DMS153 (cell line): ENCODE data around the gene SLC7A4.
A peak's percentile ranks its signal among the peaks of the same experiment; 100 is the strongest.
"Not testable (repeated sequence)": the region's sequence is repeated elsewhere in the genome, so short reads cannot be mapped to it uniquely, and the experiment has no call there.

Experiments used
- DNase-seq: peaks from one replicate; lab custom pipeline; 2025; lab: John Stamatoyannopoulos, UW

Gene SLC7A4

GRCh38 chr22:21064917-21065864 is 32.8 kb upstream of the SLC7A4 start:
- DNase-seq, result no peak

- not testable (repeated sequence) for DNase-seq
Measured at GRCh38 chr22:21064425-21064824, 32.1 kb upstream of the SLC7A4 start.

GRCh38 chr22:21061660-21062321 is 29.4 kb upstream of the SLC7A4 start:
- DNase-seq, result not testable (repeated sequence)

GRCh38 chr22:21060363-21060762 is 28.0 kb upstream of the SLC7A4 start:
- not testable (repeated sequence) for DNase-seq

- DNase-seq, result no peak
Measured at GRCh38 chr22:21055880-21056319, 23.5 kb upstream of the SLC7A4 start.

- no peak for DNase-seq
Measured at GRCh38 chr22:21055564-21055834, 23.1 kb upstream of the SLC7A4 start.

- no peak for DNase-seq
Measured at GRCh38 chr22:21054714-21055563, 22.6 kb upstream of the SLC7A4 start.

- no peak for DNase-seq
Measured at GRCh38 chr22:21054046-21054713, 21.8 kb upstream of the SLC7A4 start.

- DNase-seq, result no peak
Measured at GRCh38 chr22:21052715-21053459, 20.5 kb upstream of the SLC7A4 start.

GRCh38 chr22:21051831-21052400 is 19.6 kb upstream of the SLC7A4 start:
- no peak for DNase-seq

GRCh38 chr22:21051145-21051830 is 18.9 kb upstream of the SLC7A4 start:
- no peak for DNase-seq

GRCh38 chr22:21048965-21049364 is 16.6 kb upstream of the SLC7A4 start:
- DNase-seq, result not testable (repeated sequence)

- not testable (repeated sequence) for DNase-seq
Measured at GRCh38 chr22:21048448-21048847, 16.1 kb upstream of the SLC7A4 start.

GRCh38 chr22:21047730-21048129 is 15.4 kb upstream of the SLC7A4 start:
- DNase-seq, result peak; percentile 78

GRCh38 chr22:21047035-21047661 is 14.8 kb upstream of the SLC7A4 start:
- no peak for DNase-seq

GRCh38 chr22:21045585-21046294 is 13.4 kb upstream of the SLC7A4 start, which contains the start of gene LRRC74B:
TSS of gene LRRC74B (plus strand) at chr22:21045946. CDS start at chr22:21045987, 41 bp downstream.
- DNase-seq, result peak; percentile 86

GRCh38 chr22:21044931-21045584 is 12.7 kb upstream of the SLC7A4 start:
- DNase-seq, result peak; percentile 29

- no peak for DNase-seq
Measured at GRCh38 chr22:21043860-21044535, 11.6 kb upstream of the SLC7A4 start.
